Fibroblast of lung (primary cell): ENCODE measurements around the gene RNF167. TPM values are rescaled to one million over a fixed set of nuclear protein-coding genes. Genes with fewer than 3 reads are reported as not detected.

Experiments used
- DNase-seq, 2 donors: peaks; one replicate each; pipeline versions ENCODE4 v3.0.0 to v3.0.0-alpha.2; 2010; ENCODE audit warnings: low read depth in 2 of 2
- H2AFZ ChIP-seq: 2 replicates; pipeline ENCODE4 v1.5.1; 2012; ENCODE audit warnings: low read length, control low read depth, inconsistent platforms
- H3K27ac ChIP-seq: 2 replicates; pipeline ENCODE4 v1.5.1; 2011; ENCODE audit warnings: low read length, control low read depth; ENCODE audit not compliant: insufficient read depth
- H3K27me3 ChIP-seq: 2 replicates; pipeline ENCODE4 v1.5.1; 2011; ENCODE audit warnings: mild to moderate bottlenecking, low read length; ENCODE audit not compliant: control insufficient read depth, insufficient read depth
- H3K36me3 ChIP-seq: 2 replicates; pipeline ENCODE4 v1.5.1; 2011; ENCODE audit warnings: low read length; ENCODE audit not compliant: control insufficient read depth, insufficient read depth
- H3K4me1 ChIP-seq: 2 replicates; pipeline ENCODE4 v1.5.1; 2011; ENCODE audit warnings: low read length; ENCODE audit not compliant: control insufficient read depth, insufficient read depth; ENCODE audit errors: extremely low read depth
- H3K4me2 ChIP-seq: 2 replicates; pipeline ENCODE4 v1.5.1; 2011; ENCODE audit warnings: low read length, control low read depth; ENCODE audit not compliant: insufficient read depth; ENCODE audit errors: extremely low read depth
- H3K4me3 ChIP-seq, 4 experiments: fragments of 200-600 bp in 1 of 4; sonication (generic) in 1 of 4; replicated peaks in 1 of 4; 2 replicates each; pipeline ENCODE4 v1.5.1; 2011 to 2016; ENCODE audit warnings: low read length in 4 of 4, low read depth in 3 of 4, mild to moderate bottlenecking in 3 of 4, control low read depth in 2 of 4, inconsistent platforms in 1 of 4, mixed read lengths in 1 of 4; ENCODE audit not compliant: insufficient read depth in 1 of 4; ENCODE audit errors: control extremely low read depth in 1 of 4
- H3K79me2 ChIP-seq: 2 replicates; pipeline ENCODE4 v1.5.1; 2012; ENCODE audit warnings: mild to moderate bottlenecking, low read length, inconsistent platforms; ENCODE audit not compliant: control insufficient read depth, insufficient read depth
- H3K9ac ChIP-seq: 2 replicates; pipeline ENCODE4 v1.5.1; 2011; ENCODE audit warnings: mild to moderate bottlenecking, low read length, control low read depth; ENCODE audit not compliant: insufficient read depth
- H3K9me3 ChIP-seq: 2 replicates; pipeline ENCODE4 v1.5.1; 2012; ENCODE audit warnings: low read depth, low read length; ENCODE audit not compliant: control insufficient read depth, insufficient read depth
- H4K20me1 ChIP-seq: 2 replicates; pipeline ENCODE4 v1.5.1; 2011; ENCODE audit warnings: low read length; ENCODE audit not compliant: control insufficient read depth, insufficient read depth; ENCODE audit errors: extremely low read depth
- EZH2 ChIP-seq: IDR thresholded peaks from 2 replicates; pipeline ENCODE4 v1.5.1; 2012; ENCODE audit warnings: low read length, control low read depth, mild to moderate bottlenecking; ENCODE audit errors: missing control alignments
- polyA plus RNA-seq, 2 donors: library from polyadenylated mRNA; depleted of rRNA in 1 of 2; stranded (reverse) in 1 of 2; unstranded in 1 of 2; fragments of >200 nt; gene quantifications; 2 replicates each; pipeline ENCODE4 v1.2.1, GENCODE V29; 2011 to 2012; ENCODE audit warnings: missing spikeins in 1 of 2
- total RNA-seq: library from RNA; depleted of rRNA; stranded (reverse); fragments of >200 nt; gene quantifications from 2 replicates; pipeline ENCODE4 v1.2.1, GENCODE V29; 2014
- TF ChIP-seq, protein P1 (sequence below), 2 donors: IDR thresholded peaks in 1 of 2; conservative IDR thresholded peaks in 1 of 2; 1 replicate in 1 of 2; 2 replicates in 1 of 2; pipeline ENCODE4 v1.5.1; 2011 to 2012; ENCODE audit warnings: low read length in 2 of 2, control low read depth in 1 of 2, inconsistent platforms in 1 of 2, low read depth in 1 of 2, mild to moderate bottlenecking in 1 of 2

The RNF167 gene
- total and polyA plus RNA-seq, 2 donors (not counting 1 experiment from before 2014, with no cell fraction given) = 22.8 to 52.6 TPM

DNA sequence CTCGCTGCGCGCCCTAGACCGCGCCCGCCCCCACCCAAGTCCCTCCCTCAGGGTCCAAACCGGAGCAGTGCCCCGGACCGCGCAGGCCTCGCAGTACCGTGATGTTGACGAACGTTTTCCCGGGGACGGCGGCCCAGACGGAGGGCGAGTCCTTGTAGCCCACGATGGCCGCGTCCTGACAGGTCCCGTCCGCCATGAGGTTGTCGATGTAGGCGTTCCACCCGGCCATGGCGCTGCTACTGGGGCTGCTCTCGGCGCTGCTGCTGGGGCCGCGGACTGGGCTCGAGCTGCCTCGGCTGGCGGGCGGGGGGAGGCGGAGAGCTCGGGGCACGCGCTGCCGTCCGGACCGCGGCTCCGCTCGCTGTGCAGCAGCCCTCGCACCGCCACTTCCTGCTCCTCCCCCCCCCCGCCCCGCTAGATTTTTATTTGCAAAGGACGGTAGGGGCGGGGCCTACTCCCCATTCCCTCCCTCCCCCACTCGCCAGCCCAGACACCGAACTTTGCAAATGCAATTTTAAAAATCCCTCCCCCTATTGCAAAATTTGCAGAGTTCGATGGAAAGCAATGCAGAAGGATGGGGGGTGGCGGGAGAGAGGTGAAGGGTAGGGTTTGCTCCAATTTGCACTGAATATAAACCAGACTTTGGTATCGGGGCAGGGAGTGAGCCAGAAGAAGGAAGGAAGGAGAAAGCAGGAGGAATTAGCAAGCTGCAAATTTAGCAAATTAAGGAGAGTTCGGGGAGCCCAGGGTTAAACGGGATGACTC lies 8.3 kb downstream of the RNF167 start, which contains the start of gene PFN1:
Gene PFN1 (minus strand): TSS at position 365 of the 765 bp plus-strand sequence. CDS start 136 bp downstream, at position 229.
- H3K4me3 ChIP-seq = peak within 1 kb of the TSS; percentile 97 to 98 (median 97)
- H3K79me2 ChIP-seq = peaks cover 50% of the 10 kb centered on the region
- TF ChIP-seq, protein P1, sequence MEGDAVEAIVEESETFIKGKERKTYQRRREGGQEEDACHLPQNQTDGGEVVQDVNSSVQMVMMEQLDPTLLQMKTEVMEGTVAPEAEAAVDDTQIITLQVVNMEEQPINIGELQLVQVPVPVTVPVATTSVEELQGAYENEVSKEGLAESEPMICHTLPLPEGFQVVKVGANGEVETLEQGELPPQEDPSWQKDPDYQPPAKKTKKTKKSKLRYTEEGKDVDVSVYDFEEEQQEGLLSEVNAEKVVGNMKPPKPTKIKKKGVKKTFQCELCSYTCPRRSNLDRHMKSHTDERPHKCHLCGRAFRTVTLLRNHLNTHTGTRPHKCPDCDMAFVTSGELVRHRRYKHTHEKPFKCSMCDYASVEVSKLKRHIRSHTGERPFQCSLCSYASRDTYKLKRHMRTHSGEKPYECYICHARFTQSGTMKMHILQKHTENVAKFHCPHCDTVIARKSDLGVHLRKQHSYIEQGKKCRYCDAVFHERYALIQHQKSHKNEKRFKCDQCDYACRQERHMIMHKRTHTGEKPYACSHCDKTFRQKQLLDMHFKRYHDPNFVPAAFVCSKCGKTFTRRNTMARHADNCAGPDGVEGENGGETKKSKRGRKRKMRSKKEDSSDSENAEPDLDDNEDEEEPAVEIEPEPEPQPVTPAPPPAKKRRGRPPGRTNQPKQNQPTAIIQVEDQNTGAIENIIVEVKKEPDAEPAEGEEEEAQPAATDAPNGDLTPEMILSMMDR (conservative IDR thresholded peaks at IDR 0.05 in 1 of 2, IDR thresholded peaks at IDR 0.05 in 1 of 2; ENCODE audit: low read depth in 1 of 2, low read length in 2 of 2) = no peak
- no peak for TF ChIP-seq EZH2
- H3K36me3 ChIP-seq = peaks cover 16% of the 10 kb centered on the region
- H4K20me1 ChIP-seq = peaks cover 2% of the 10 kb centered on the region
- H3K9me3 ChIP-seq = no peaks in the 10 kb centered on the region
- no peaks in the 10 kb centered on the region for H3K27me3 ChIP-seq
- peaks cover 22% of the 10 kb centered on the region for H3K4me1 ChIP-seq
- H3K27ac ChIP-seq = peak within 1 kb of the TSS; percentile 93
- H2AFZ ChIP-seq = peak within 1 kb of the TSS; percentile 67
- peak within 1 kb of the TSS; percentile 99 for H3K4me2 ChIP-seq
- DNase-seq = peak; percentile 89 to 96
- H3K9ac ChIP-seq = peak within 1 kb of the TSS; percentile 87

DNA sequence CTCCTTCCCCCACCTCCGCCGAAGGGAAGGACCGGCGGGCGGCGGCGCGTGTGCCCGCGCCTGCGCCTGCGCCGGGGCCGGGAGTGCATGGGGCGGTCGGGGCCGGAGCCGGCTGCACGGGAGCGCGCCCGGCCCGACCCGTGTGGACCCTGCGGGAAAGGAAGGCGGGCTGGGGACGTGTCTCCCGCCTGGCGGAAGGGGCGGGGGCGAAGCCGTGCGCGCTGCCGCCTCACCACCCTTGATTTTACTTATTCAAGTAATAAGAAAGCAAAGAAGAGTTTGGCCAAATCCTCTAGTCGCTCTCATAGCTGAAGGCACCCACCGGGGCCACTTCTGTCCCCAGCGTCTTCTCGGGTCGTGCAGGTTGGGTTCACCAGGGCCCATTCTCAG lies 8.9 kb downstream of the RNF167 start:
- Histone ChIP-seq H3K4me1 (peaks cover 26% of the 10 kb centered on the region), H3K9me3 (no peaks in the 10 kb centered on the region), H3K27ac (peak overlapping the region; percentile 84), H2AFZ (no peak overlapping the region), H3K4me3 (peak overlapping the region; percentile 47 to 97 (median 62)), H3K36me3 (peaks cover 14% of the 10 kb centered on the region), H3K27me3 (no peaks in the 10 kb centered on the region), H3K79me2 (peaks cover 44% of the 10 kb centered on the region), H3K9ac (peak overlapping the region; percentile 55), H4K20me1 (peaks cover 2% of the 10 kb centered on the region), H3K4me2 (peak overlapping the region; percentile 99)
- TF ChIP-seq, protein P1 (conservative IDR thresholded peaks at IDR 0.05 in 1 of 2, IDR thresholded peaks at IDR 0.05 in 1 of 2; ENCODE audit: low read depth in 1 of 2, low read length in 2 of 2) = no peak
- no peak for TF ChIP-seq EZH2
- peak; percentile 88 to 89 for DNase-seq

DNA sequence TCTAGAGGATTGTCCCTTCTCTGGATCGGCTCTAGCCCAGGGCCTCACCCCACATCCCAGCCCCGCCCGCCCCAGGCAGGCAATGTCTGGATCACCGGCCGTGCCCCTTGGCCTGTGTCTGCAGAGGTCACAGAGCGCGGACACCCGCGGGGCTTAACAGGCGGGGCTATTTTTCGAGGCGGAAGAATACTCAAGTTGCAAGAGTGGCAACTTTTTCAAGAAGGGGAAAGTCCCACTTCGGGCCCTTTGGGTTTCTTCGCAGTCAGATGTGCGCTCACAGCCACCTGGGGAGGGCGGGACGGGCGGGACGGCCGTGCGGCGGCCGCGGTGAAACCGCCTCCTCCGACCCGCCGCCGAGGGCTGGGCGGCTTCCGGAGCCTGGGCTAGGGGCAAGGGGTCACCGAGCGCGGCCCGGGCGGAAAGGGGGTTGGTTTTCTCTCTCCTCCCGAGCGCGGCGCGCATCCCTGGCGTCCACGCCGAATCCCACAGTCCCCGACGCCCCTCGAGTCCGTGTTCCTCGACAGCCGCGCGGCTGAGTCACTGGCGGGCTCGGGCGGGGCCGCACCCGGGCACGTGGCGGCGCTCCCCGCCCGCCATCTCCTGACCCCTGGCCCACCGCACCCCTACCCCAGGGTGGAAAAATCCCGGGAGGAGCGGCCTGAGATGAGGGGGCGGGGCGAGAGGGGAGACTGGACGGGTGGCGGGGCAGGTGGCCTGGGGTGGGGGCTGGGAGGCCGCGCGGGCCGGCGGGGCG lies 9.4 kb downstream of the RNF167 start:
- Histone ChIP-seq H3K79me2 (peaks cover 38% of the 10 kb centered on the region), H3K4me3 (peak overlapping the region; percentile 47 to 97 (median 60)), H3K4me2 (peak overlapping the region; percentile 97), H3K9me3 (no peaks in the 10 kb centered on the region), H3K27me3 (no peaks in the 10 kb centered on the region), H3K4me1 (peaks cover 24% of the 10 kb centered on the region), H3K9ac (peak overlapping the region; percentile 55), H2AFZ (no peak overlapping the region), H4K20me1 (peaks cover 2% of the 10 kb centered on the region), H3K36me3 (peaks cover 11% of the 10 kb centered on the region), H3K27ac (peak overlapping the region; percentile 84)
- no peak for TF ChIP-seq EZH2
- TF ChIP-seq, protein P1 (conservative IDR thresholded peaks at IDR 0.05 in 1 of 2, IDR thresholded peaks at IDR 0.05 in 1 of 2; ENCODE audit: low read depth in 1 of 2, low read length in 2 of 2) = no peak
- peak; percentile 71 to 76 for DNase-seq
